ENCODE data around the gene CHCHD6. TPM values are rescaled to one million over a fixed set of nuclear protein-coding genes. Genes with fewer than 3 reads are reported as not detected.

The CHCHD6 gene
- total and polyA plus RNA-seq, 2 of the 4 experiments (the other 2 are of a cell fraction), result 18.8 to 28.9 TPM

DNA sequence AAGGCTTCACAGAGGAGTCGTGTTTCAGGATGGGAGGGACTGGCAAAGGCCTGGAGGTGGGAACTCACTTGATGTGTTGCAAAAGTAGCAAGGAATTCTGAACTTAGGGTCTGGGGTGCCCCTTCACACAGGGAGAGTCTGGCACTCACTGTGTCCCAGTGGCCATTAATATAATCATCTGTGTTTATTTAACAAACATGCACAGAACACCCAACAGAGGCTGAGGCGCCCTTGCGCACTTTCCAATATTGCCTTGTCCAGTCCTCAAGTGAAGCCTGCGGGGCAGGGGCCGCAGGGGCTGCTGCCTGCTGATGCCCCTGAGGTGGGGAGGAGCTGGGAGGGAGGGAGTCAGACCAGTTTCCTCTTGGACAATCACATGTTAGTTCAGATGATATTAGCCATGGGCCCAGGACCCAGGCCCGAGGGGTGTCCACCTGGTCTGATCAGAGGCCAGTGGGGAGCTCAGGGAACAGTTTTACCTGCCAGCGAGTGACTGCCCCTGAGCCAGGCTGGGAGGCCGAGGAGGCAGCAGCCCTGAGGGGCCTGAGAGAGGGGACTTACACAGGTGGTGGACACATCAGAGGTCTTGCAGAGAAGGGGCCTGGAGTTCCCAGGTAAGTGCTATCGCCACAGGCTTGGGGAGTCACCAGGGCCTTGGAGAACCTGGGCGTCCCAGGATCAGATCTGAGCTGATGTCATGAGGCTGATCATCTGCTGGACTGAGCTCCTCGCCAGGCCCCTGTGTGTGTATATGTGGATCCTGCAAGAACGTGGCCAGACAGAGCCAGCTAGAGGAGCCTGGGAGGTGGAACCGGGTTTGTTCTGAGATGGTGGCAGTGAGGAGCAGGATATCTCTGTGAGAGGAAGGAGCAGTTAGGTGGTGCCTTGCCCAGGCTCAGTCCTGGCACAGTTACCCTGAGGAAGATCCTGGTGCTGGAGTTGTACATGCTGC, 35.3 kb upstream of the CHCHD6 start (continued):
- TF ChIP-seq MXI1 (IDR thresholded peaks at IDR 0.05; ENCODE audit: borderline replicate concordance, low read depth, low read length) (no peak), MAFK (IDR thresholded peaks at IDR 0.05; ENCODE audit: low read depth, low read length) (no peak)

DNA sequence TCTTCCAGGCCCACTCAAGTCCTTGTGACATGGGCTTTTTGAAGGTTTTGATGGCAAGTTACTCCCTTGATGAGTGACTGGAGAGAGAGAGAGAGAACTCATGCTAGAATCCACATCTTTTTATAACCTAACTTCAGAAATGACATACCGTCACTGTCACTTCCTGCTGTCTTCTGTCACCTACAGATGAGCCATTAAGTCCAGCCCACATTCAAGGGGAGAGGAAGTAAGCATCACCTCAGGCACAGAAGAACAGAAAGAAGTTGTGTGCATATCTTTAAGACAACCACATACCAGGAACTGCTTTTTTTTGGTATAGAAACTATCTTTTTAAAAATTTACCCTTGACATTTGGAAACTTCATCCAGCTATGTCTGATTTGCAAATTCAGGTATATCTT, 32.5 kb upstream of the CHCHD6 start:
- POLR2A ChIA-PET (ENCODE audit: unreplicated experiment), result no interaction called here
- no peak overlapping the region for H2AK5ac ChIP-seq (ENCODE audit: low read depth, low read length)
- no peak overlapping the region for H3K56ac ChIP-seq (ENCODE audit: extremely low read depth, insufficient read depth, low read length)
- no peak overlapping the region for H3K14ac ChIP-seq (replicated peaks; ENCODE audit: low read depth, low read length)
- H3K4me1 ChIP-seq (ENCODE audit: control insufficient read depth, insufficient read depth, low read length), result no peaks in the 10 kb centered on the region
- no peak overlapping the region for H2AFZ ChIP-seq (replicated peaks; ENCODE audit: low read length, poor library complexity)
- H4K91ac ChIP-seq (ENCODE audit: insufficient read depth, low read depth, low read length), result no peak overlapping the region
- H3K9me1 ChIP-seq (ENCODE audit: insufficient read depth, low read length), result no peaks in the 10 kb centered on the region
- H2AK9ac ChIP-seq (replicated peaks; ENCODE audit: low read depth, low read length, poor library complexity), result no peak overlapping the region
- no peak overlapping the region for H4K5ac ChIP-seq (ENCODE audit: low read depth, low read length)
- CTCF ChIA-PET, result interaction anchor here (0.8 to 1.0 kb wide), 2 partner anchors 11 to 783 kb away, joined by 3 to 5 read pairs; no protein-coding TSS in a partner anchor
- H3K4me2 ChIP-seq (ENCODE audit: low read depth, low read length), result no peak overlapping the region
- WGBS, 2 experiments (ENCODE audit: extremely low coverage in 2 of 2, insufficient read length in 1 of 2), result no CpG with 5 or more reads among the region's 1 CpG
- H2BK20ac ChIP-seq (ENCODE audit: low read depth, low read length), result no peak overlapping the region
- H3K23ac ChIP-seq (ENCODE audit: low read depth, low read length), result no peak overlapping the region
- no peak overlapping the region for H3K27ac ChIP-seq (ENCODE audit: insufficient read depth, low read length)
- no peak overlapping the region for H3K9ac ChIP-seq (ENCODE audit: low read depth, low read length)
- H4K8ac ChIP-seq (ENCODE audit: low read depth in 2 of 2, low read length in 2 of 2), result no peak overlapping the region
- H3K79me1 ChIP-seq (ENCODE audit: low read depth in 1 of 2, low read length in 2 of 2), result no peaks in the 10 kb centered on the region
- no peak overlapping the region for H2BK15ac ChIP-seq (ENCODE audit: low read depth, low read length)
- no peak overlapping the region for H3K4me3 ChIP-seq (ENCODE audit: insufficient read depth, low read depth, low read length)
- intact Hi-C loops (cut with micrococcal nuclease) (no loop called here), dilution Hi-C loops (cut with HindIII; ENCODE audit: low sequenced_read_pairs, unreplicated experiment) (no loop called here), in situ Hi-C loops (cut with MboI; ENCODE audit: low sequenced_read_pairs) (loop anchor here (10.0 kb wide), 1 partner anchor 873 kb away; no protein-coding TSS in a partner anchor)
- TF ChIP-seq, protein P1, sequence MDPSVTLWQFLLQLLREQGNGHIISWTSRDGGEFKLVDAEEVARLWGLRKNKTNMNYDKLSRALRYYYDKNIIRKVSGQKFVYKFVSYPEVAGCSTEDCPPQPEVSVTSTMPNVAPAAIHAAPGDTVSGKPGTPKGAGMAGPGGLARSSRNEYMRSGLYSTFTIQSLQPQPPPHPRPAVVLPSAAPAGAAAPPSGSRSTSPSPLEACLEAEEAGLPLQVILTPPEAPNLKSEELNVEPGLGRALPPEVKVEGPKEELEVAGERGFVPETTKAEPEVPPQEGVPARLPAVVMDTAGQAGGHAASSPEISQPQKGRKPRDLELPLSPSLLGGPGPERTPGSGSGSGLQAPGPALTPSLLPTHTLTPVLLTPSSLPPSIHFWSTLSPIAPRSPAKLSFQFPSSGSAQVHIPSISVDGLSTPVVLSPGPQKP (IDR thresholded peaks at IDR 0.05; ENCODE audit: borderline replicate concordance, low read depth, low read length), result no peak
- TF ChIP-seq, protein P2, sequence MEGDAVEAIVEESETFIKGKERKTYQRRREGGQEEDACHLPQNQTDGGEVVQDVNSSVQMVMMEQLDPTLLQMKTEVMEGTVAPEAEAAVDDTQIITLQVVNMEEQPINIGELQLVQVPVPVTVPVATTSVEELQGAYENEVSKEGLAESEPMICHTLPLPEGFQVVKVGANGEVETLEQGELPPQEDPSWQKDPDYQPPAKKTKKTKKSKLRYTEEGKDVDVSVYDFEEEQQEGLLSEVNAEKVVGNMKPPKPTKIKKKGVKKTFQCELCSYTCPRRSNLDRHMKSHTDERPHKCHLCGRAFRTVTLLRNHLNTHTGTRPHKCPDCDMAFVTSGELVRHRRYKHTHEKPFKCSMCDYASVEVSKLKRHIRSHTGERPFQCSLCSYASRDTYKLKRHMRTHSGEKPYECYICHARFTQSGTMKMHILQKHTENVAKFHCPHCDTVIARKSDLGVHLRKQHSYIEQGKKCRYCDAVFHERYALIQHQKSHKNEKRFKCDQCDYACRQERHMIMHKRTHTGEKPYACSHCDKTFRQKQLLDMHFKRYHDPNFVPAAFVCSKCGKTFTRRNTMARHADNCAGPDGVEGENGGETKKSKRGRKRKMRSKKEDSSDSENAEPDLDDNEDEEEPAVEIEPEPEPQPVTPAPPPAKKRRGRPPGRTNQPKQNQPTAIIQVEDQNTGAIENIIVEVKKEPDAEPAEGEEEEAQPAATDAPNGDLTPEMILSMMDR (conservative IDR thresholded peaks at IDR 0.05; ENCODE audit: low read depth, low read length), result no peak
- TF ChIP-seq RFX5 (IDR thresholded peaks at IDR 0.05; ENCODE audit: low read depth, low read length) (no peak), SMC3 (IDR thresholded peaks at IDR 0.05; ENCODE audit: low read depth, low read length) (no peak), CEBPB (IDR thresholded peaks at IDR 0.05; ENCODE audit: low read depth, low read length) (no peak)
- no TSS peak for BruUV-seq (replicated peaks)
- H2BK5ac ChIP-seq (ENCODE audit: low read depth, low read length, poor library complexity, severe bottlenecking), result no peak overlapping the region
- peaks cover 23% of the 10 kb centered on the region for H3K27me3 ChIP-seq (ENCODE audit: control insufficient read depth, insufficient read depth, low read length)
- ATAC-seq (ENCODE audit: low read depth) (no peak), DNase-seq (no peak)
- no peak overlapping the region for H3K18ac ChIP-seq (ENCODE audit: low read depth, low read length)
- no peak overlapping the region for H2BK120ac ChIP-seq (ENCODE audit: low read depth, low read length)
- H3K9me3 ChIP-seq (ENCODE audit: control insufficient read depth, insufficient read depth, low read length), result peaks cover 7% of the 10 kb centered on the region
- H3K4ac ChIP-seq (ENCODE audit: low read depth, low read length), result no peak overlapping the region
- H3K36me3 ChIP-seq (ENCODE audit: control insufficient read depth, insufficient read depth, low read length), result no peaks in the 10 kb centered on the region
- no peaks in the 10 kb centered on the region for H4K20me1 ChIP-seq (ENCODE audit: insufficient read depth, low read length)

Measured in IMR-90 (cell line).